ENCODE results near the gene NNMT.

The NNMT gene

GRCh38 chr11:114259124-114259526, 37.1 kb upstream of the NNMT start:
- Histone ChIP-seq H3K27me3 (ENCODE audit: control insufficient read depth, insufficient read depth, low read length) (no peaks in the 10 kb centered on the region), H3K4me2 (ENCODE audit: low read length) (no peak overlapping the region), H3K36me3 (ENCODE audit: control insufficient read depth, insufficient read depth, low read length) (no peaks in the 10 kb centered on the region), H3K79me2 (no peaks in the 10 kb centered on the region), H3K4me3 (ENCODE audit: low read depth, low read length) (no peak overlapping the region), H2AFZ (no peak overlapping the region), H3K4me1 (peaks cover 8% of the 10 kb centered on the region), H3K9ac (no peak overlapping the region), H3K27ac (peak overlapping the region; percentile 42), H3K9me3 (ENCODE audit: control insufficient read depth, low read length) (no peaks in the 10 kb centered on the region)
- no peak for TF ChIP-seq CTCF (IDR thresholded peaks at IDR 0.05)

- no peaks in the 10 kb centered on the region for H3K79me2 ChIP-seq
- no peak overlapping the region for H3K4me3 ChIP-seq (ENCODE audit: low read depth, low read length)
- H3K4me2 ChIP-seq (ENCODE audit: low read length) = no peak overlapping the region
- no peak for TF ChIP-seq CTCF (IDR thresholded peaks at IDR 0.05)
- no peak overlapping the region for H2AFZ ChIP-seq
- no peaks in the 10 kb centered on the region for H3K27me3 ChIP-seq (ENCODE audit: control insufficient read depth, insufficient read depth, low read length)
- no peak overlapping the region for H3K27ac ChIP-seq
- peaks cover 8% of the 10 kb centered on the region for H3K4me1 ChIP-seq
- no peaks in the 10 kb centered on the region for H3K36me3 ChIP-seq (ENCODE audit: control insufficient read depth, insufficient read depth, low read length)
- no peak overlapping the region for H3K9ac ChIP-seq
- no peaks in the 10 kb centered on the region for H3K9me3 ChIP-seq (ENCODE audit: control insufficient read depth, low read length)
Observed at GRCh38 chr11:114259551-114259983, 36.6 kb upstream of the NNMT start.

GRCh38 chr11:114260077-114260476, 36.1 kb upstream of the NNMT start:
- H3K9me3 ChIP-seq (ENCODE audit: control insufficient read depth, low read length) = no peaks in the 10 kb centered on the region
- no peak overlapping the region for H3K4me2 ChIP-seq (ENCODE audit: low read length)
- peaks cover 8% of the 10 kb centered on the region for H3K4me1 ChIP-seq
- H3K4me3 ChIP-seq (ENCODE audit: low read depth, low read length) = no peak overlapping the region
- H2AFZ ChIP-seq = no peak overlapping the region
- no peaks in the 10 kb centered on the region for H3K79me2 ChIP-seq
- H3K9ac ChIP-seq = no peak overlapping the region
- H3K27me3 ChIP-seq (ENCODE audit: control insufficient read depth, insufficient read depth, low read length) = no peaks in the 10 kb centered on the region
- TF ChIP-seq CTCF (IDR thresholded peaks at IDR 0.05) = no peak
- no peak overlapping the region for H3K27ac ChIP-seq
- H3K36me3 ChIP-seq (ENCODE audit: control insufficient read depth, insufficient read depth, low read length) = no peaks in the 10 kb centered on the region

- Histone ChIP-seq H3K9me3 (ENCODE audit: control insufficient read depth, low read length) (no peaks in the 10 kb centered on the region), H3K9ac (no peak overlapping the region), H3K4me2 (ENCODE audit: low read length) (no peak overlapping the region), H3K4me3 (ENCODE audit: low read depth, low read length) (no peak overlapping the region), H2AFZ (no peak overlapping the region), H3K79me2 (no peaks in the 10 kb centered on the region), H3K4me1 (peaks cover 8% of the 10 kb centered on the region), H3K27ac (no peak overlapping the region), H3K27me3 (ENCODE audit: control insufficient read depth, insufficient read depth, low read length) (no peaks in the 10 kb centered on the region), H3K36me3 (ENCODE audit: control insufficient read depth, insufficient read depth, low read length) (no peaks in the 10 kb centered on the region)
- TF ChIP-seq CTCF (IDR thresholded peaks at IDR 0.05) = no peak
Observed at GRCh38 chr11:114260483-114260882, 35.7 kb upstream of the NNMT start.

- H3K4me1 ChIP-seq = peaks cover 8% of the 10 kb centered on the region
Observed at GRCh38 chr11:114261791-114262190, 34.4 kb upstream of the NNMT start.

More at GRCh38 chr11:114261791-114262190, 34.4 kb upstream of the NNMT start:
- H3K79me2 ChIP-seq = no peaks in the 10 kb centered on the region
- no peak overlapping the region for H3K9ac ChIP-seq
- H3K27ac ChIP-seq = no peak overlapping the region
- no peak overlapping the region for H3K4me3 ChIP-seq (ENCODE audit: low read depth, low read length)
- H3K36me3 ChIP-seq (ENCODE audit: control insufficient read depth, insufficient read depth, low read length) = no peaks in the 10 kb centered on the region
- H3K9me3 ChIP-seq (ENCODE audit: control insufficient read depth, low read length) = no peaks in the 10 kb centered on the region
- H3K27me3 ChIP-seq (ENCODE audit: control insufficient read depth, insufficient read depth, low read length) = no peaks in the 10 kb centered on the region
- no peak overlapping the region for H2AFZ ChIP-seq
- H3K4me2 ChIP-seq (ENCODE audit: low read length) = no peak overlapping the region
- TF ChIP-seq CTCF (IDR thresholded peaks at IDR 0.05) = no peak
